ENCODE data around the gene POGK.

Gene POGK

GRCh38 chr1:166884040-166884642, 44.9 kb downstream of the POGK start:
- H3K9me3 ChIP-seq (ENCODE audit: control insufficient read depth, insufficient read depth, low read length) = no peaks in the 10 kb centered on the region
- no peaks in the 10 kb centered on the region for H3K36me3 ChIP-seq (ENCODE audit: control insufficient read depth, insufficient read depth, low read length)
- no peak overlapping the region for H3K9ac ChIP-seq (ENCODE audit: low read depth, low read length)
- H3K4me1 ChIP-seq (ENCODE audit: control insufficient read depth, insufficient read depth, low read length) = no peaks in the 10 kb centered on the region
- peak overlapping the region; percentile 46 for H3K4me3 ChIP-seq (ENCODE audit: low read depth, low read length)
- H3K27me3 ChIP-seq (ENCODE audit: control insufficient read depth, insufficient read depth, low read length) = peaks cover 33% of the 10 kb centered on the region

GRCh38 chr1:166884971-166885370, 45.7 kb downstream of the POGK start:
- Histone ChIP-seq H3K9ac (ENCODE audit: low read depth, low read length) (no peak overlapping the region), H3K36me3 (ENCODE audit: control insufficient read depth, insufficient read depth, low read length) (no peaks in the 10 kb centered on the region), H3K4me3 (ENCODE audit: low read depth, low read length) (no peak overlapping the region), H3K27me3 (ENCODE audit: control insufficient read depth, insufficient read depth, low read length) (peaks cover 33% of the 10 kb centered on the region), H3K9me3 (ENCODE audit: control insufficient read depth, insufficient read depth, low read length) (no peaks in the 10 kb centered on the region), H3K4me1 (ENCODE audit: control insufficient read depth, insufficient read depth, low read length) (no peaks in the 10 kb centered on the region)

GRCh38 chr1:166888373-166889111, 49.3 kb downstream of the POGK start:
- peaks cover 18% of the 10 kb centered on the region for H3K27me3 ChIP-seq (ENCODE audit: control insufficient read depth, insufficient read depth, low read length)
- no peak overlapping the region for H3K9ac ChIP-seq (ENCODE audit: low read depth, low read length)
- no peaks in the 10 kb centered on the region for H3K9me3 ChIP-seq (ENCODE audit: control insufficient read depth, insufficient read depth, low read length)
- H3K4me1 ChIP-seq (ENCODE audit: control insufficient read depth, insufficient read depth, low read length) = no peaks in the 10 kb centered on the region
- no peak overlapping the region for H3K4me3 ChIP-seq (ENCODE audit: low read depth, low read length)
- no peaks in the 10 kb centered on the region for H3K36me3 ChIP-seq (ENCODE audit: control insufficient read depth, insufficient read depth, low read length)

GRCh38 chr1:166889776-166890175, 50.5 kb downstream of the POGK start:
- H3K4me1 ChIP-seq (ENCODE audit: control insufficient read depth, insufficient read depth, low read length) = no peaks in the 10 kb centered on the region
- H3K9ac ChIP-seq (ENCODE audit: low read depth, low read length) = no peak overlapping the region
- no peaks in the 10 kb centered on the region for H3K9me3 ChIP-seq (ENCODE audit: control insufficient read depth, insufficient read depth, low read length)
- no peak overlapping the region for H3K4me3 ChIP-seq (ENCODE audit: low read depth, low read length)
- peaks cover 9% of the 10 kb centered on the region for H3K27me3 ChIP-seq (ENCODE audit: control insufficient read depth, insufficient read depth, low read length)
- no peaks in the 10 kb centered on the region for H3K36me3 ChIP-seq (ENCODE audit: control insufficient read depth, insufficient read depth, low read length)

- H3K27me3 ChIP-seq (ENCODE audit: control insufficient read depth, insufficient read depth, low read length) = no peaks in the 10 kb centered on the region
- H3K4me3 ChIP-seq (ENCODE audit: low read depth, low read length) = no peak overlapping the region
- H3K9me3 ChIP-seq (ENCODE audit: control insufficient read depth, insufficient read depth, low read length) = peaks cover 12% of the 10 kb centered on the region
- no peaks in the 10 kb centered on the region for H3K4me1 ChIP-seq (ENCODE audit: control insufficient read depth, insufficient read depth, low read length)
- H3K9ac ChIP-seq (ENCODE audit: low read depth, low read length) = no peak overlapping the region
- H3K36me3 ChIP-seq (ENCODE audit: control insufficient read depth, insufficient read depth, low read length) = no peaks in the 10 kb centered on the region
Measured at GRCh38 chr1:166895766-166896165, 56.5 kb downstream of the POGK start.

GRCh38 chr1:166899769-166900168, 60.5 kb downstream of the POGK start:
- Histone ChIP-seq H3K9ac (ENCODE audit: low read depth, low read length) (no peak overlapping the region), H3K4me1 (ENCODE audit: control insufficient read depth, insufficient read depth, low read length) (no peaks in the 10 kb centered on the region), H3K36me3 (ENCODE audit: control insufficient read depth, insufficient read depth, low read length) (no peaks in the 10 kb centered on the region), H3K27me3 (ENCODE audit: control insufficient read depth, insufficient read depth, low read length) (no peaks in the 10 kb centered on the region), H3K9me3 (ENCODE audit: control insufficient read depth, insufficient read depth, low read length) (peaks cover 12% of the 10 kb centered on the region), H3K4me3 (ENCODE audit: low read depth, low read length) (no peak overlapping the region)

GRCh38 chr1:166900987-166901386, 61.7 kb downstream of the POGK start:
- Histone ChIP-seq H3K4me1 (ENCODE audit: control insufficient read depth, insufficient read depth, low read length) (no peaks in the 10 kb centered on the region), H3K27me3 (ENCODE audit: control insufficient read depth, insufficient read depth, low read length) (no peaks in the 10 kb centered on the region), H3K36me3 (ENCODE audit: control insufficient read depth, insufficient read depth, low read length) (no peaks in the 10 kb centered on the region), H3K9ac (ENCODE audit: low read depth, low read length) (no peak overlapping the region), H3K9me3 (ENCODE audit: control insufficient read depth, insufficient read depth, low read length) (peaks cover 12% of the 10 kb centered on the region), H3K4me3 (ENCODE audit: low read depth, low read length) (no peak overlapping the region)

GRCh38 chr1:166902279-166902678, 63.0 kb downstream of the POGK start:
- H3K9me3 ChIP-seq (ENCODE audit: control insufficient read depth, insufficient read depth, low read length) = peaks cover 11% of the 10 kb centered on the region
- H3K4me1 ChIP-seq (ENCODE audit: control insufficient read depth, insufficient read depth, low read length) = no peaks in the 10 kb centered on the region
- H3K4me3 ChIP-seq (ENCODE audit: low read depth, low read length) = no peak overlapping the region
- no peaks in the 10 kb centered on the region for H3K36me3 ChIP-seq (ENCODE audit: control insufficient read depth, insufficient read depth, low read length)
- H3K27me3 ChIP-seq (ENCODE audit: control insufficient read depth, insufficient read depth, low read length) = no peaks in the 10 kb centered on the region
- H3K9ac ChIP-seq (ENCODE audit: low read depth, low read length) = no peak overlapping the region

- Histone ChIP-seq H3K36me3 (ENCODE audit: control insufficient read depth, insufficient read depth, low read length) (no peaks in the 10 kb centered on the region), H3K9me3 (ENCODE audit: control insufficient read depth, insufficient read depth, low read length) (peaks cover 3% of the 10 kb centered on the region), H3K9ac (ENCODE audit: low read depth, low read length) (no peak overlapping the region), H3K4me3 (ENCODE audit: low read depth, low read length) (no peak overlapping the region), H3K27me3 (ENCODE audit: control insufficient read depth, insufficient read depth, low read length) (no peaks in the 10 kb centered on the region), H3K4me1 (ENCODE audit: control insufficient read depth, insufficient read depth, low read length) (no peaks in the 10 kb centered on the region)
Measured at GRCh38 chr1:166903232-166903631, 64.0 kb downstream of the POGK start.

- no peak overlapping the region for H3K9ac ChIP-seq (ENCODE audit: low read depth, low read length)
- H3K27me3 ChIP-seq (ENCODE audit: control insufficient read depth, insufficient read depth, low read length) = no peaks in the 10 kb centered on the region
- no peaks in the 10 kb centered on the region for H3K4me1 ChIP-seq (ENCODE audit: control insufficient read depth, insufficient read depth, low read length)
- H3K4me3 ChIP-seq (ENCODE audit: low read depth, low read length) = no peak overlapping the region
- no peaks in the 10 kb centered on the region for H3K36me3 ChIP-seq (ENCODE audit: control insufficient read depth, insufficient read depth, low read length)
- H3K9me3 ChIP-seq (ENCODE audit: control insufficient read depth, insufficient read depth, low read length) = no peaks in the 10 kb centered on the region
Measured at GRCh38 chr1:166905136-166905535, 65.9 kb downstream of the POGK start.

GRCh38 chr1:166905900-166906299, 66.6 kb downstream of the POGK start:
- Histone ChIP-seq H3K4me3 (ENCODE audit: low read depth, low read length) (no peak overlapping the region), H3K9ac (ENCODE audit: low read depth, low read length) (no peak overlapping the region), H3K4me1 (ENCODE audit: control insufficient read depth, insufficient read depth, low read length) (no peaks in the 10 kb centered on the region), H3K9me3 (ENCODE audit: control insufficient read depth, insufficient read depth, low read length) (no peaks in the 10 kb centered on the region), H3K36me3 (ENCODE audit: control insufficient read depth, insufficient read depth, low read length) (no peaks in the 10 kb centered on the region), H3K27me3 (ENCODE audit: control insufficient read depth, insufficient read depth, low read length) (no peaks in the 10 kb centered on the region)

Measured in iPS-15b (cell line).